GM21786 (cell line): ENCODE results near the gene DGCR6L.
"Not testable (repeated sequence)": the region's sequence is repeated elsewhere in the genome, so short reads cannot be mapped to it uniquely, and the experiment has no call there.

Source experiments
- ATAC-seq: cut with Tn5 transposase; IDR thresholded peaks from one replicate; pipeline ENCODE4 v1.9.1; 2021; ENCODE audit not compliant: unreplicated experiment

Gene DGCR6L

GRCh38 chr22:20277936-20278635 is 41.8 kb downstream of the DGCR6L start:
- not testable (repeated sequence) for ATAC-seq

GRCh38 chr22:20276468-20276867 is 43.4 kb downstream of the DGCR6L start:
- no peak for ATAC-seq

GRCh38 chr22:20275836-20276235 is 44.0 kb downstream of the DGCR6L start:
- no peak for ATAC-seq

GRCh38 chr22:20275325-20275724 is 44.5 kb downstream of the DGCR6L start:
- not testable (repeated sequence) for ATAC-seq

GRCh38 chr22:20274374-20274773 is 45.5 kb downstream of the DGCR6L start:
- not testable (repeated sequence) for ATAC-seq

GRCh38 chr22:20273758-20274181 is 46.1 kb downstream of the DGCR6L start:
- no peak for ATAC-seq

- ATAC-seq: no peak
Observed at GRCh38 chr22:20272700-20273099, 47.2 kb downstream of the DGCR6L start.

GRCh38 chr22:20272174-20272573 is 47.7 kb downstream of the DGCR6L start:
- ATAC-seq: no peak

GRCh38 chr22:20271114-20271994 is 48.5 kb downstream of the DGCR6L start:
- ATAC-seq: no peak

- not testable (repeated sequence) for ATAC-seq
Observed at GRCh38 chr22:20270190-20271113, 49.4 kb downstream of the DGCR6L start.

- not testable (repeated sequence) for ATAC-seq
Observed at GRCh38 chr22:20269673-20270072, 50.2 kb downstream of the DGCR6L start.

- not testable (repeated sequence) for ATAC-seq
Observed at GRCh38 chr22:20269201-20269600, 50.7 kb downstream of the DGCR6L start.

GRCh38 chr22:20268279-20269012 is 51.4 kb downstream of the DGCR6L start, which contains the start of gene RTN4R:
RTN4R (minus strand) TSS chr22:20268318; CDS start chr22:20268092, 226 bp downstream.
- ATAC-seq: no peak

- no peak for ATAC-seq
Observed at GRCh38 chr22:20267441-20268278, 52.2 kb downstream of the DGCR6L start.

GRCh38 chr22:20266667-20267440 is 53.0 kb downstream of the DGCR6L start:
- not testable (repeated sequence) for ATAC-seq

- not testable (repeated sequence) for ATAC-seq
Observed at GRCh38 chr22:20265772-20266666, 53.8 kb downstream of the DGCR6L start.
